ENCODE measurements around the gene UBE3C. TPM values are rescaled to one million over a fixed set of nuclear protein-coding genes. Genes with fewer than 3 reads are reported as not detected.

The UBE3C gene
- total RNA-seq, 4 donors from 2014 or later: 50.3 to 75.0 (median 64.0) TPM

- Histone ChIP-seq H3K27ac (no peak overlapping the region), H3K36me3 (no peaks in the 10 kb centered on the region), H3K4me1 (no peaks in the 10 kb centered on the region), H3K4me3 (replicated peaks in 1 of 3) (no peak overlapping the region), H3K27me3 (no peaks in the 10 kb centered on the region), H3K9me3 (no peaks in the 10 kb centered on the region)
- WGBS, 2 donors: 39 to 48% methylated on average over 15 of the region's 15 CpGs
- TF ChIP-seq POLR2A (IDR thresholded peaks at IDR 0.05) (no peak), CTCF (IDR thresholded peaks at IDR 0.05) (no peak)
- intact Hi-C loops (cut with DNase I): no loop called here
- peak; percentile 28 to 40 for DNase-seq
Observed at GRCh38 chr7:157150882-157151281, 12.2 kb downstream of the UBE3C start.

- no peak for DNase-seq
- Histone ChIP-seq H3K27me3 (no peaks in the 10 kb centered on the region), H3K9me3 (no peaks in the 10 kb centered on the region), H3K4me1 (no peaks in the 10 kb centered on the region), H3K36me3 (no peaks in the 10 kb centered on the region), H3K27ac (no peak overlapping the region), H3K4me3 (replicated peaks in 1 of 3) (no peak overlapping the region)
- WGBS, 2 donors: 89% methylated on average over 5 of the region's 5 CpGs
- TF ChIP-seq CTCF (IDR thresholded peaks at IDR 0.05): no peak
- no peak for TF ChIP-seq POLR2A (IDR thresholded peaks at IDR 0.05)
- intact Hi-C loops (cut with DNase I): no loop called here
Observed at GRCh38 chr7:157151626-157152339, 13.1 kb downstream of the UBE3C start.

GRCh38 chr7:157152391-157152937 lies 13.7 kb downstream of the UBE3C start:
- Histone ChIP-seq H3K9me3 (no peaks in the 10 kb centered on the region), H3K27me3 (no peaks in the 10 kb centered on the region), H3K4me3 (replicated peaks in 1 of 3) (no peak overlapping the region), H3K27ac (no peak overlapping the region), H3K4me1 (no peaks in the 10 kb centered on the region), H3K36me3 (no peaks in the 10 kb centered on the region)
- no peak for DNase-seq
- WGBS, 2 donors: 80 to 83% methylated on average over 9 of the region's 9 CpGs
- TF ChIP-seq POLR2A (IDR thresholded peaks at IDR 0.05) (no peak), CTCF (IDR thresholded peaks at IDR 0.05) (no peak)
- intact Hi-C loops (cut with DNase I): no loop called here

GRCh38 chr7:157153260-157153659 lies 14.5 kb downstream of the UBE3C start:
- Histone ChIP-seq H3K27ac (no peak overlapping the region), H3K9me3 (no peaks in the 10 kb centered on the region), H3K36me3 (no peaks in the 10 kb centered on the region), H3K4me1 (peaks cover 4 to 7% of the 10 kb centered on the region in 2 donors), H3K4me3 (replicated peaks in 1 of 3) (no peak overlapping the region), H3K27me3 (no peaks in the 10 kb centered on the region)
- WGBS, 2 donors: 90 to 95% methylated on average over 8 of the region's 8 CpGs
- TF ChIP-seq POLR2A (IDR thresholded peaks at IDR 0.05) (no peak), CTCF (IDR thresholded peaks at IDR 0.05) (no peak)
- no peak for DNase-seq
- intact Hi-C loops (cut with DNase I): no loop called here

GRCh38 chr7:157155959-157156358 lies 17.2 kb downstream of the UBE3C start:
- TF ChIP-seq CTCF (IDR thresholded peaks at IDR 0.05) (no peak), POLR2A (IDR thresholded peaks at IDR 0.05) (no peak)
- Histone ChIP-seq H3K27me3 (no peaks in the 10 kb centered on the region), H3K4me1 (peaks cover 7 to 14% of the 10 kb centered on the region in 2 donors)

More at GRCh38 chr7:157155959-157156358, 17.2 kb downstream of the UBE3C start:
- intact Hi-C loops (cut with DNase I): no loop called here
- no peak for DNase-seq
- Histone ChIP-seq H3K9me3 (no peaks in the 10 kb centered on the region), H3K27ac (no peak overlapping the region), H3K4me3 (replicated peaks in 1 of 3) (no peak overlapping the region), H3K36me3 (no peaks in the 10 kb centered on the region)
